Osteocyte (in vitro differentiated cells): ENCODE measurements around the gene NTF3. TPM values are rescaled to one million over a fixed set of nuclear protein-coding genes. Genes with fewer than 3 reads are reported as not detected.

Source experiments
- DNase-seq: peaks from one replicate; pipeline ENCODE4 v3.0.0; 2021; ENCODE audit warnings: mixed read lengths; ENCODE audit not compliant: unreplicated experiment; ENCODE audit errors: extremely low spot score
- H3K27ac Mint-ChIP-seq: one replicate; pipeline ENCODE4 v1.8.0; 2021; ENCODE audit warnings: mild to moderate bottlenecking, mixed read lengths; ENCODE audit not compliant: unreplicated experiment
- H3K27me3 Mint-ChIP-seq: one replicate; pipeline ENCODE4 v1.8.0; 2021; ENCODE audit warnings: mixed read lengths; ENCODE audit not compliant: unreplicated experiment
- H3K36me3 Mint-ChIP-seq: one replicate; pipeline ENCODE4 v1.8.0; 2021; ENCODE audit warnings: mixed read lengths; ENCODE audit not compliant: unreplicated experiment
- H3K4me1 Mint-ChIP-seq: one replicate; pipeline ENCODE4 v1.8.0; 2021; ENCODE audit warnings: mixed read lengths; ENCODE audit not compliant: unreplicated experiment
- H3K4me3 Mint-ChIP-seq: one replicate; pipeline ENCODE4 v1.8.0; 2021; ENCODE audit warnings: mild to moderate bottlenecking, moderate library complexity, mixed read lengths; ENCODE audit not compliant: unreplicated experiment
- H3K9me3 Mint-ChIP-seq: one replicate; pipeline ENCODE4 v1.8.0; 2021; ENCODE audit warnings: mixed read lengths; ENCODE audit not compliant: unreplicated experiment
- CTCF ChIP-seq: fragments of 200-600 bp; sonication (generic); IDR thresholded peaks from 2 replicates; pipeline ENCODE4 v1.5.0; 2021; ENCODE audit warnings: antibody characterized with exemption, mild to moderate bottlenecking, moderate library complexity
- total RNA-seq: library from RNA; stranded (reverse); gene quantifications from 2 replicates; pipeline ENCODE4 v1.2.1, GENCODE V29; 2021

Gene NTF3
- total RNA-seq, 1 donor from 2014 or later: 1.1 TPM

GRCh38 chr12:5506295-5506694, 74.4 kb downstream of the NTF3 start:
- Mint-ChIP-seq H3K27me3 (peaks cover 5% of the 10 kb centered on the region), H3K4me3 (no peak overlapping the region), H3K4me1 (no peaks in the 10 kb centered on the region), H3K9me3 (no peaks in the 10 kb centered on the region), H3K36me3 (no peaks in the 10 kb centered on the region), H3K27ac (no peak overlapping the region)
- peak; percentile 48 for DNase-seq
- no peak for TF ChIP-seq CTCF

- Mint-ChIP-seq H3K4me1 (no peaks in the 10 kb centered on the region), H3K4me3 (no peak overlapping the region), H3K36me3 (no peaks in the 10 kb centered on the region), H3K9me3 (no peaks in the 10 kb centered on the region), H3K27me3 (peaks cover 5% of the 10 kb centered on the region), H3K27ac (no peak overlapping the region)
- DNase-seq: no peak
- TF ChIP-seq CTCF: no peak
These were observed 74.9 kb downstream of the NTF3 start for GRCh38 chr12:5506821-5507231.

GRCh38 chr12:5507401-5507935, 75.6 kb downstream of the NTF3 start:
- no peak for TF ChIP-seq CTCF
- H3K4me3 Mint-ChIP-seq: no peak overlapping the region
- H3K36me3 Mint-ChIP-seq: no peaks in the 10 kb centered on the region
- no peaks in the 10 kb centered on the region for H3K9me3 Mint-ChIP-seq
- H3K4me1 Mint-ChIP-seq: no peaks in the 10 kb centered on the region
- no peak overlapping the region for H3K27ac Mint-ChIP-seq
- peaks cover 3% of the 10 kb centered on the region for H3K27me3 Mint-ChIP-seq
- DNase-seq: peak; percentile 5

GRCh38 chr12:5507944-5508343, 76.0 kb downstream of the NTF3 start:
- DNase-seq: peak; percentile 25
- Mint-ChIP-seq H3K27ac (no peak overlapping the region), H3K4me1 (no peaks in the 10 kb centered on the region), H3K9me3 (no peaks in the 10 kb centered on the region), H3K4me3 (no peak overlapping the region), H3K36me3 (no peaks in the 10 kb centered on the region), H3K27me3 (peaks cover 4% of the 10 kb centered on the region)
- TF ChIP-seq CTCF: no peak

GRCh38 chr12:5509102-5509501, 77.2 kb downstream of the NTF3 start:
- H3K27me3 Mint-ChIP-seq: peaks cover 5% of the 10 kb centered on the region
- no peaks in the 10 kb centered on the region for H3K36me3 Mint-ChIP-seq
- H3K4me3 Mint-ChIP-seq: no peak overlapping the region
- no peak overlapping the region for H3K27ac Mint-ChIP-seq
- no peaks in the 10 kb centered on the region for H3K9me3 Mint-ChIP-seq
- no peak for DNase-seq
- TF ChIP-seq CTCF: no peak
- H3K4me1 Mint-ChIP-seq: no peaks in the 10 kb centered on the region
